ENCODE results near the gene WDR45B.

GRCh38 chr17:82686366-82687324 lies 38.4 kb upstream of the WDR45B start:
- TF ChIP-seq POLR2A (IDR thresholded peaks at IDR 0.05), result no peak
- TF ChIP-seq EP300 (IDR thresholded peaks at IDR 0.05), result no peak
- no peak for TF ChIP-seq CTCF (IDR thresholded peaks at IDR 0.05)

All from ovary (tissue), 3 donors.